Gastrocnemius medialis (tissue), 4 donors: ENCODE data around the gene BIN2.

Experiments used
- CTCF ChIP-seq, 5 experiments: fragments of 450-650 bp in 3 of 5; fragments of 200-600 bp in 2 of 5; sonication (generic) in 2 of 5; IDR thresholded peaks in 4 of 5; conservative IDR thresholded peaks in 1 of 5; 1 replicate in 4 of 5; 2 replicates in 1 of 5; pipeline ENCODE4 v1.5.1; 2016 to 2019; ENCODE audit warnings: antibody characterized with exemption in 5 of 5, mild to moderate bottlenecking in 3 of 5, moderate library complexity in 3 of 5
- POLR2A ChIP-seq, 2 donors: fragments of 450-650 bp; IDR thresholded peaks; one replicate each; pipeline ENCODE4 v1.6.1; 2017; ENCODE audit warnings: antibody characterized with exemption in 2 of 2, mild to moderate bottlenecking in 2 of 2, moderate library complexity in 2 of 2

- no peak for TF ChIP-seq CTCF (IDR thresholded peaks at IDR 0.05 in 4 of 5, conservative IDR thresholded peaks at IDR 0.05 in 1 of 5)
- no peak for TF ChIP-seq POLR2A (IDR thresholded peaks at IDR 0.05)
Observed at GRCh38 chr12:51370667-51371066, 46.7 kb upstream of the BIN2 start.
